GM19328 (cell line): ENCODE results near the gene PDCD6IP.
"Not testable (repeated sequence)": the region's sequence is repeated elsewhere in the genome, so short reads cannot be mapped to it uniquely, and the experiment has no call there.

Experiments
- ATAC-seq: cut with Tn5 transposase; IDR thresholded peaks from one replicate; pipeline ENCODE4 v1.9.1; 2021; ENCODE audit warnings: mild to moderate bottlenecking, moderate library complexity; ENCODE audit not compliant: unreplicated experiment

The PDCD6IP gene

DNA sequence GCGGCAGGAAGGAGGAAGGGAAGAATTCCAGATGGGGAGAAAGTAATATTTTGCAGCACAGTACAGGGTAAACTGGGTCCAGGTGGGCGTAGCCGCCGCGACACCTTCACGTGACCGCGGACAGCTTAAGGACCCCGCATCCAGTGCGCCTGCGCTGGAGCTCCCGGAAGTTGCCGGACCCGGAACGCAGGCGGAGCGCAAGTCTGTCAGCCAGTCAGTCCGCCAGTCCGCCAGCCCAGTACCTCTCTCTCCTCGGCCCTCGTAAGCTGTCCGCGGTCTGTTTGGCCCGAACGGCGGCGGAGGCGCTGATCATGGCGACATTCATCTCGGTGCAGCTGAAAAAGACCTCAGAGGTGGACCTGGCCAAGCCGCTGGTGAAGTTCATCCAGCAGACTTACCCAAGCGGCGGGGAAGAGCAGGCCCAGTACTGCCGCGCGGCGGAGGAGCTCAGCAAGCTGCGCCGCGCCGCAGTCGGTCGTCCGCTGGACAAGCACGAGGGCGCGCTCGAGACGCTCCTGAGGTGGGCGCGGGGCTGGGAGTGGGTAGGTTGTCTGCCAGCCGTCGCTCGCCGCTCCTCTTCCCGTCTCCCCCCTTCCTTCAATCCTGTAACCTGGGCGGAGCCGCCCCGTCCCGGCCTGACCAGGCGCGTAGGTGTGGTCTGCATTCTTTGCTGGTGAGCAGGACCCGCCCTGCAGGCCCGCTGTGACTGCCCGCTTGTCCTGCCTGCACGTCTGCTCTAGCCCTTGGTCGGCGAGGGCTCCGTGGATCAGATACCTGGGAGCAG lies at the start of gene PDCD6IP:
Gene PDCD6IP (plus strand): TSS at position 213 of the 784 bp plus-strand sequence. CDS start 99 bp downstream, at position 312.
- peak; percentile 87 for ATAC-seq

DNA sequence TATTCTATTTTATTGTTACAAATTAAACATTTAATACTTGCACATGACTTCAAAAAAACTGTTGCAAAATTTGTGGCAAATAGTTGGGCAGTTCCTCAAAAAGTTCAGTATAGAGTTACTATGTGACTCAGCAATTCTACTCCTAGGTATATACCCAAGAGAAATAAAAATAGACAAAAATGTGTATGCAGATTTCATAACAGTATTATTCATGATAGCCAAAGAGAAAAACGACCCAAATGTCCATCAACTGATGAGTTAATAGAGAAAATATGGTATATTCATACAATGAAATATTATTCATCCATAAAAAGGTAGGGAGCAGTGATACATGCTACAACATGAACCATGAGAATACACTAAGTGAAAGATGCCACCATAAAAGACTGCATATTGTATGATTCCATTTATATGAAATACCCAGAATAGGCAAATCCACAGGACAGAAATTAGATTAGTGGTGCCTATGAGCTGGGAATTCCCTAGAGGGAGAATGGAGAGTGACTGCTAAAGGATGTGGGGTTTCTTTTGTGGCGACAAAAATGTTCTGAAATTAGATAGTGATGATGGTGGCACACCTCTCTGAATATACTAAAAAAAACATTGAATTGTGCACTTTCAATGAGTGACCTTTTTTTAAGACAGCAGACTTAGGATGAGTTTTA lies 48.8 kb upstream of the PDCD6IP start:
- ATAC-seq = no peak

GRCh38 chr3:33750211-33750548 lies 48.2 kb upstream of the PDCD6IP start:
- no peak for ATAC-seq

DNA sequence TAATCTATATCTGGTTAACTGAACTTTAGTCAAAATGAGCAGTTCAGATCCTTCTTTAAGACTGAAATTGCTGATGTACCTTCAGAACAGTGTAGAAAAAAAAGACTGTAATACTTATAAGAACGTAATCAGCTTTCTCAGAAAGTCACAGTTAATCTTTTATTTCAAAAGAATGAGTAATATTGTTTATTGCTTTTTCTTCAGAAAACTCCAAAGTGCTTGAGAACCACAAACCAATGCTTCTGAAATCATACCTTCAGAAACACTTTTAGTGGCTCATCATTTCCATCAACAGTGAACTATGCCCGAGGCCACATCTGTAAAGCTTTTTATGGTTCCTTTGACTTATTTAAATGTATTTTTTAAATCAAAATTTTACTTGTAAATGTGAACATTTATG lies 47.1 kb upstream of the PDCD6IP start:
- no peak for ATAC-seq

GRCh38 chr3:33754391-33754790 lies 44.0 kb upstream of the PDCD6IP start:
- ATAC-seq = not testable (repeated sequence)

DNA sequence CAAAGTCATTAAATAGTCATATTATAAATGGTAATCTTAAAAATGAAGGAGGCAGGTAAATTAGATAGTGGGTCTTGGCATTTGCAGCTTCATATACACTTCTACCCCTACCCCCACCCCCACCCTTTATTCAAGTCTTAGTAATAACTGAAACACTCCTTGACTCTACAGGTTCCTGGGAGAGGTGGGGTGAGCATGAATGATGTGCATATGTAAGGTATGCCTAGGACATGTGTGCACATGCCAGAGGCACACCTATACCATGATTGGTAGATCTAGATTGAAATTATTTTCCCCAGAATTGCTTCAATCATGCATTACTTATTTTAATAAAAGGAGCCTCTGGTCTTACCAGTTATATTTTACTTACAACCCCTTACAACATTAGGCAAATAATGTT lies 40.1 kb upstream of the PDCD6IP start:
- ATAC-seq = no peak

DNA sequence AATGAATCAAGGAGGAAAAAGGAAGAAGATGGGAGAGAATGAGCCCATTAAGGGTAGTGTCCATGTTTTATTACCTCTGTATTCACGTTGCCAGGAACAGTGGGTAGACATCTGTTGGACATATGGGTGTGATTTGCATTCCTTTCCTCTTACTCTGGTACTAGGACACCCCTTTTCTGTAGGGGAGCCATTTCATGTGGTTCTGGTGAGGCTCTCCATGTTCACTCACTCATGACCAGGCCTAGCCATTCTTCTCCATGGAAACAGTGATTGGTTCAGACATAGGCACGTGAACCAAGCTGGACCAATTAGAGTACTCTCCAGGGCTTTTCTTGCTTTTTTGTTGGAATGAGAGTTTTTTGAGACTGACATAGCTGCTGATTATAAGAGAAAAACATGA lies 39.6 kb upstream of the PDCD6IP start:
- ATAC-seq = no peak

DNA sequence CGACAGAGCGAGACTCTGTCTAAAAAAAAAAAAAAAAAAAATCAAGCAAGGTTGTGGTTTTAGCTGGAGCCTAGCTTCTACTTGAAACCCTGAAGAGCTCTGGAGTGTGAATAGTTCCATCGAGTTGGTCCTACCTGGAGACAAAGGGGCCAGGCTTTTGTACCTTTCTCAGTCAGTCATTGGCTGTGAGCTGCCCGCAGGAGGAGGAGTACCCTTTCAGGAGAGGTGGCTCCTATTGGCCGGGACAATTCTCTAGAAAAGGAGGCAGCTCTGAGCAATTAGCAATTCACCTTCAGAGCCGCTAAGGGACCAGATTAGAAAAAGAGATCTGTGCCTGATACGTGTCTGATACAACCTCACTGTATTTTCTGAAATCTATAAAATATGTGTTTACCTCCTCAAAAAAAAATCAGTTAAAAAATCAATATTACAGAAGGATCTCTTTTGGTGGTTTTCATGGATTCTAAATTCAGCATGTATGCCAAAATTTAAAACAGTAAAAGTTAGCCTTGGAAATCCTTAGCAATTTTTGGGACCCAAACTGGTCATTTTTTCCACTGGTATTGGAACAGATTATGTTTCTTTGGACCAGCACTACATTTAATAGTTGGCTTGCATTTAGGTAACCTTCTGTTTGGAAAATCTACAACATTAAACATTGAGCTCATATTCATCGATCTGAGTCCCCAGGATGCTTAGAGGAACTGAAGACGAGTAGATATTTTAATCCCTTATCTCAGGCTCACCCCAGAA lies 29.7 kb upstream of the PDCD6IP start:
- ATAC-seq = no peak

- ATAC-seq = no peak
Measured at GRCh38 chr3:33773637-33774036, 24.8 kb upstream of the PDCD6IP start.

GRCh38 chr3:33775363-33775762 lies 23.1 kb upstream of the PDCD6IP start:
- ATAC-seq = no peak

DNA sequence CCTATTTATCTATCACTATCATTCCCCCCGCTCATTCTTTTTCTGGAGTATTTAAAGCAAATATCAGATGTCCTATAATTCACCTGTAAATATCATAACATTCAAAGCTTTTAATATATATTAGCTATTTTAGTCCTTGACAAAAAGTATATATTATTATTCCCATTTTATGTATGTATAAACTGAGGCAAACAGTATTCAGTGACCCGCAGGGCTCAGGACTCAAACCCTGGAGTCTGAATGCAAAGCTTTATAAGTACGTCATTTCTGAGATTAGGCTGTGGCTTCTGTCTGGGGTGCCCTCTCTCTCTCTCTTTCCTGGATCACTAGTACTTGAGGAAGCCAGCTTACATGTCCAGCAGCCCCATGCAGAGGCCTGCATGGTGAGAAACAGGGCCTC lies 20.4 kb upstream of the PDCD6IP start:
- no peak for ATAC-seq

DNA sequence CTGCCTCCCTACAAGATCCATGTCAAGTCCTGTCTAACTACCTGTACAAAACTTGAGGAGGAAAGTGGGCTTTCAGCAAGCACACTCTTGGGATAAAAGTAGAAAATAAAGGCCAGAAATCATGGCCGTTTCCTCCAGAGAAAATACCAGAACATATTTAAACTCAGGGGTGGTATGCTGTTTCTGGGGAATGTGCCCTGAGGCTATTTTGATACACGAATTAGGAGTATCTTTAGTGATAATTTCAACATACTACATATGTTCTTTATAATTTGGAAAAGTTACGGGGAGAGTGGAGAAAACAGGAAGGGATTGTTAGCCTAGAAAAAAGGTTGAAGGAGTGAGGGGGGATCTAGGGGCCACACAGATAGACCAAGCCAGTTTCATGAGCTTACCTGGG lies 18.7 kb upstream of the PDCD6IP start:
- ATAC-seq = no peak

DNA sequence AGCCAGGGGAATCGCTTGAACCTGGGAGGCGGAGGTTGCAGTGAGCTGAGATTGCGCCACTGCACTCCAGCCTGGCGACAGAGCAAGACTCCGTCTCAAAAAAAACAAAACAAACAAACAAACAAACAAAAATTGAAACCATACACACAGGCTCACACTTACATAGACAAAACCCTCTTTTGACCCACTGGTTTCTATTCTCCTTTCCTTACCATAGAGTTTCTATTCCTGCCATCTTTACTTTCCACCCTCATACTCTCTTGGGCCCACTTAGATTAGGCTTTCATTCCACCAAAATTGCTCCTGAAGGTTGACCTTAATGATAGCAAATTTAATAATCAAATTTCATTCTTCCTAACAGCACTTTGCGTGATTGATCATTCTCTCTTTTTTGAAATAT lies 17.0 kb upstream of the PDCD6IP start:
- ATAC-seq = not testable (repeated sequence)

- ATAC-seq = no peak
Measured at GRCh38 chr3:33786565-33787327, 11.7 kb upstream of the PDCD6IP start.

- ATAC-seq = peak; percentile 87
Measured at GRCh38 chr3:33787328-33788009, 11.0 kb upstream of the PDCD6IP start.

GRCh38 chr3:33789183-33789954 lies 9.1 kb upstream of the PDCD6IP start:
- no peak for ATAC-seq

DNA sequence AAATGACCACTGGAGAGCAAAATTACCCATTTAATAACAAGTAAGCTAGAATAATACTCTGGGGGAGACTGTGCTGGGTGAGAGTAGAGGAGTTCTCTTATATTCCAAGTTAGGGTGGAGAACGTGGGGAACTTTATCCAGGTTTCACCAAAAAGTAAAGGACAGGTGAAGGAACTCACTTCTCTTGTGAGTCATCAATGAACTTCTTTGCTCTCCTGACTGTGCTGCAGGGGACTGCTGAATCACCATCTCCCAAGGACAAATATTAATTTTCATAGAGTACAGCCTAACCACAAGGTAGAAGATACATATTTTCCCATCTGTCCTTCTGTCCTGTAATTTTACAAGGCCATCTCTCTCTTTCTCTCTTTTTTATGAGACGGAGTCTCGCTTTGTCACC lies 8.3 kb upstream of the PDCD6IP start:
- ATAC-seq = no peak

DNA sequence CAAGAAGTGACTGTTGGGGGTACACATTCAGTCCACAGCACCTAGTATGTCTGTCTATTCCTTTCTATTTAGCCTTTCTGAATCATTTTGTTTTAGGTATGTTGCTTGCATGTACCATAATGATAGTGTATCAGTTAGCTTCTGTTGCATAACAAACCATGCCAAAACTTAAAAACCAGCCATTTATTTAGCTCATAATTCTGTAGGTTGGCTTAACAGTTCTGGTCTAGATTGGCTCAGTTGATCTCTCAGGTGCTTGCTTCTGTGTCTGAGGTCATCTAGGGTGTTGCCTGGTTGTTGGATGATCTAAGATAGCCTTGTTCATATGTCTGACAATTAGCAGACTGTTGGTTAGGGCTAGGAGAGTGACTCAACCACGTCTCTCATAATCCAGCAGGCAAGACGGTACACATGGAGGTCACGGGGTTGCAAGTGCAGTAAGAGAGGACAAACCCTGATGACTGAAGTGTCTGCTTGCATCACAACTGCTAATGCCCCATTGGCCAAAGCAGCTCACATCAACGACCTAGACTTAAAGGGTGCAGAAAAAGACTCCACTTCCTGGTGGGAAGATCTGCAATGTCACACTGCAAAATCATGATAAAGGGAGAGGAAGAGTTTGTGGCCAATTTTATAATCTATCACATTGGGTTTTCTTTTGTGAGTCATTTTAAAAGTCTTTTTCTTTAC lies 6.8 kb upstream of the PDCD6IP start:
- ATAC-seq = no peak
